Endothelial cell of umbilical vein (primary cell): Measurements from ENCODE around the gene NAALAD2.

Experiments used
- EZH2 ChIP-seq: IDR thresholded peaks from 2 replicates; pipeline ENCODE4 v1.6.1; 2012; ENCODE audit warnings: borderline replicate concordance, low read depth, mild to moderate bottlenecking, moderate library complexity, low read length, inconsistent platforms; ENCODE audit not compliant: severe bottlenecking
- FOS ChIP-seq: IDR thresholded peaks from 2 replicates; pipeline ENCODE4 v1.6.1; 2011; ENCODE audit warnings: mild to moderate bottlenecking, low read length, moderate library complexity, borderline replicate concordance; ENCODE audit not compliant: insufficient read depth
- JUN ChIP-seq: IDR thresholded peaks from 2 replicates; pipeline ENCODE4 v1.6.1; 2011; ENCODE audit warnings: borderline replicate concordance, low read depth; ENCODE audit not compliant: insufficient read length, insufficient read depth
- MAX ChIP-seq: IDR thresholded peaks from 2 replicates; pipeline ENCODE4 v1.6.1; 2011; ENCODE audit not compliant: insufficient read depth, insufficient read length
- POLR2A ChIP-seq: IDR thresholded peaks from 2 replicates; pipeline ENCODE4 v1.6.1; 2012; ENCODE audit warnings: low read depth, mild to moderate bottlenecking, control low read depth, low read length
- POLR2AphosphoS5 ChIP-seq: IDR thresholded peaks from 2 replicates; pipeline ENCODE4 v1.6.1; 2012; ENCODE audit warnings: low read depth, mild to moderate bottlenecking, control low read depth, low read length, moderate library complexity; ENCODE audit not compliant: insufficient read depth
- TF ChIP-seq, protein P1 (sequence below), 2 donors: IDR thresholded peaks; 1 replicate in 1 of 2; 2 replicates in 1 of 2; pipeline ENCODE4 v1.5.1; 2011; ENCODE audit warnings: low read length in 2 of 2, mild to moderate bottlenecking in 2 of 2, moderate library complexity in 2 of 2, control low read depth in 1 of 2, inconsistent platforms in 1 of 2, low read depth in 1 of 2; ENCODE audit not compliant: insufficient read depth in 1 of 2; ENCODE audit errors: extremely low read depth in 1 of 2

- TF ChIP-seq, protein P1, sequence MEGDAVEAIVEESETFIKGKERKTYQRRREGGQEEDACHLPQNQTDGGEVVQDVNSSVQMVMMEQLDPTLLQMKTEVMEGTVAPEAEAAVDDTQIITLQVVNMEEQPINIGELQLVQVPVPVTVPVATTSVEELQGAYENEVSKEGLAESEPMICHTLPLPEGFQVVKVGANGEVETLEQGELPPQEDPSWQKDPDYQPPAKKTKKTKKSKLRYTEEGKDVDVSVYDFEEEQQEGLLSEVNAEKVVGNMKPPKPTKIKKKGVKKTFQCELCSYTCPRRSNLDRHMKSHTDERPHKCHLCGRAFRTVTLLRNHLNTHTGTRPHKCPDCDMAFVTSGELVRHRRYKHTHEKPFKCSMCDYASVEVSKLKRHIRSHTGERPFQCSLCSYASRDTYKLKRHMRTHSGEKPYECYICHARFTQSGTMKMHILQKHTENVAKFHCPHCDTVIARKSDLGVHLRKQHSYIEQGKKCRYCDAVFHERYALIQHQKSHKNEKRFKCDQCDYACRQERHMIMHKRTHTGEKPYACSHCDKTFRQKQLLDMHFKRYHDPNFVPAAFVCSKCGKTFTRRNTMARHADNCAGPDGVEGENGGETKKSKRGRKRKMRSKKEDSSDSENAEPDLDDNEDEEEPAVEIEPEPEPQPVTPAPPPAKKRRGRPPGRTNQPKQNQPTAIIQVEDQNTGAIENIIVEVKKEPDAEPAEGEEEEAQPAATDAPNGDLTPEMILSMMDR (IDR thresholded peaks at IDR 0.05; ENCODE audit: extremely low read depth in 1 of 2, insufficient read depth in 1 of 2, low read depth in 1 of 2, low read length in 2 of 2): no peak
- TF ChIP-seq POLR2A: no peak
- TF ChIP-seq JUN: no peak
- no peak for TF ChIP-seq EZH2
- no peak for TF ChIP-seq MAX
- no peak for TF ChIP-seq POLR2AphosphoS5
- no peak for TF ChIP-seq FOS
Observed at GRCh38 chr11:90124371-90124770, 10.1 kb upstream of the NAALAD2 start.
